Activated gamma-delta T cell treated with Interleukin-2 at 50 U/mL for 16 hours (primary cell): ENCODE measurements around the gene WWC2.

Experiments
- DNase-seq: peaks from one replicate; pipeline ENCODE4 v3.0.0-alpha.2; 2020

Gene WWC2

DNA sequence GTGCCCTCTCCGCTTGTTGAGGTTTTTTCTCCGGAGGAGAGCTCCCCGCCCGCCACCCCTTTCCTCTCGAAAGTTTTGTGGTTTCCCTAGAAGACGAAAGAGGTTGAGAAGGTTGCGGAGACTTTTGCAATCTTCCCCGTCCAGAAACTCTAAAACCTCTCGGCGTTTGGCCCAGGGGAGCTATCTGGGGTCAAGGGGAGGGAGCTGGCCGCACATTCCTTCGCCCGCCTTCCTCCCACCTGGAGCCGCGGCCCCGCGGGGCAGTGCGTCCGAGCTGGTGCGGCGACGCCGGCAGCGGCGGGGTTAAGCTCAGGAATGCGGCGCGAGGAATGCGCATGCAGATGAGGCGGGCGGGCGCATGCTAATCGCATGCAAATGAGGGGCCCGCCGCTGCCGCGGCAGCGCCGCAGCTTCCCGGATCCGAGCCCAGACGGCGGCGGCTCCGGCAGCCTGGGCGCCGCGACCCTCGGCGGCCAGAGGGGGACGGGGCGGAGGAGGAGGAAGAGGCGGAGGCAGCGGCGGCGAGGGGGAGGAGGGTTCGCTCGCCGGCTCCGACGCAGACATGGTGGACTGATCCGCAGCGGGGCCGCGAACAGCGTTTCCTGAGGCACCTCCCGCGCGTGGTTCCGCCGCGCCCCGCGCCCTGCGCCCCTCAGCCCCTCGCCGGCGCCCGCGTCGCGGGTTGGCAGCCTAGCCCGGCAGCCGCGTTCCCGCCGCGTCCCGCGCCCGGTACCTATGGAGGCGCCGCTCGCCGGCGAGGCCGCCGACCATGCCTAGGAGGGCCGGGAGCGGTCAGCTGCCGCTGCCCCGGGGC, at the start of gene WWC2:
TSS of gene WWC2 (plus strand) at position 535 of the 814 bp plus-strand sequence. CDS start at position 770, 235 bp downstream.
- DNase-seq: peak; percentile 51

DNA sequence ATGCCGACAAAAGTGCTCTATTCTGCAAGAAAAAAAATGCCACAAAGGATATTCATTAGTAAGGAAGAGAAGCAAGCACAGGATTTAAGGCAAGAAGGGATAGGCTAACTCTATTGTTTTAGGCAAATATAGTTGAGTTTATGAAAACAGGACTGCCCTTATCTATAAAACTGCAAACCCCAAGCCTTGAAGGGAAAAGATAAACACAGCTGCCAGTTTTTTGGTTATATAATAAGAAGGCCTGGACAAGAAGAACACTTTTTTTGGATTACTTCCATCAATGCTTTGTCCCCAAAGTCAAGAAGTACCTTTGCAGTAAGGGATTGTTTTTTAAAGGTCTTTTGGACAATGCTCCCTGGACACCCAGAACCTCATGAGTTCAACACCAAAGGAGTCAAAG, 45.4 kb upstream of the WWC2 start:
- DNase-seq: no peak

DNA sequence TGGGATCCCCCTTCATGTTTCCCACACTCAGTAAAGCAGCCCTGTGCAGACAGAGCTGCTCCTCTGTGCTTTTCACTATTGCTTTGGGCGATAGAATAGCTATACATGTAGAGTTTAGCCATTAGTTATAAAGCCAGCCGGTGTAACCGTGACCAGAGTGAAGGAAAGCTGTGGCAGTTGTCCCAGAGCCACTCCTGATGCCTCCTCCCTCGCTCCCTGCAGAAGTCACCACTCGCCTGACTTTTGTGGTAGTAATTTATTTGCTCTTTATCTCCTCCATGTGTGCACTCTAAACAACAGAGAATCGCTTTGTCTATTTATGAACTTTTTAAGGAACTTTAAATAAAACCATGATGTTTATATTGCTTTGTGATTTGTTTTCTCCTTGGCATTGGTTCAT, 41.8 kb upstream of the WWC2 start:
- no peak for DNase-seq

GRCh38 chr4:183059797-183060196, 39.3 kb upstream of the WWC2 start:
- no peak for DNase-seq

DNA sequence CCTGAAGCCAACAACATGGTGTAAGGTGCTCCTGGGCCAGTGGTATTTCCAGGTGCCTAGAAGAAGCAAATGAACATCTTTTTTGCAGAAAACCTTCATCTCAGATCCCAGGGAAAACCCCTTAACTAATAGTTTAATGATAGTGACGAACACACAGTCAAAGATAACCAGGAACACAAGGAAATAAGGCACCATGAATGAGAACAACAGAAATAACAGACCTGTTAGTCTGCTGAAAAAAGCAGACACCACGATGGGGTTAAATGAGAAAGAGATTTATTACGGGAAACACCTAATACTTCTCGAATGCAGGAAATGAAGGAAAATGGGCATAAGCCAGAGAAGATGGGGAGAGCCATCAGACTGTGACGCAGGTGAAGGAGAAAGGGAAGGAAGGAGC, 30.6 kb upstream of the WWC2 start:
- no peak for DNase-seq

DNA sequence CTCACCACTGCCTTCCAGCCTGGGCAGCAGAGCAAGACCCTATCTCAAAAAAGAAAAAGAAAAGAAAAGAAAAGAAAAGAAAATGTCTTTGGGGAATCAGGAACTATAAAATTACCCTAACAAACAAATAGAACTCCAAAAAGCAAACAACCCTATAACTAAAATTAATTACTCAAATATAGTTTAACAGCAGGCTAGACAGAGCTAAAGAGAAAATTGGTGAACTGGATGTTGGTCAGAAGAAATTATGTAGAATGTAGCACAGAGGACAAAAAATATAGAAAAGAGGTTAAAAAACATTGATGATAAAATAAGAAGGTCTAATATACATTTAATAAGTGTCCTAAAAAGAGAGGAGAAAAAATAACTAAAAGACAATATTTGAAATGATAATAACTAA, 27.8 kb upstream of the WWC2 start:
- no peak for DNase-seq

DNA sequence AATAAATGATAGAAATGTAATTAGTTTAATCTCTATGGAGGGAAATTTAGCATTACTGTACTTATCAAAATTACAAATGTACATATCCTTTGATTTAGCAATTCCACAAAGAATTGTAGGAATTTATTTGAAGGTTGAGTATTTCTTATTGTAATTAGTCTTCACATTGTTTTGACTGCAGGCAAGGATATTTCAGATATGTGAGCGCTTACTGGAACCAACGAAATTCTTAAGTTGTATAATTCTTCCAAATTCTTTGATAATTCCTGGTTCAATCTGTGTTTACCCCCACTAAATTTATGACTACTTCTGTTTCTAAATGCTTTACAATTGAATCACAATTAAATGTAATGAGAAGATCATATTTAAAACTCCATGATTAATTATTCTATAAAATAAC, 26.9 kb upstream of the WWC2 start:
- DNase-seq: no peak

- DNase-seq: no peak
These were observed 25.3 kb upstream of the WWC2 start for GRCh38 chr4:183073838-183074145.

DNA sequence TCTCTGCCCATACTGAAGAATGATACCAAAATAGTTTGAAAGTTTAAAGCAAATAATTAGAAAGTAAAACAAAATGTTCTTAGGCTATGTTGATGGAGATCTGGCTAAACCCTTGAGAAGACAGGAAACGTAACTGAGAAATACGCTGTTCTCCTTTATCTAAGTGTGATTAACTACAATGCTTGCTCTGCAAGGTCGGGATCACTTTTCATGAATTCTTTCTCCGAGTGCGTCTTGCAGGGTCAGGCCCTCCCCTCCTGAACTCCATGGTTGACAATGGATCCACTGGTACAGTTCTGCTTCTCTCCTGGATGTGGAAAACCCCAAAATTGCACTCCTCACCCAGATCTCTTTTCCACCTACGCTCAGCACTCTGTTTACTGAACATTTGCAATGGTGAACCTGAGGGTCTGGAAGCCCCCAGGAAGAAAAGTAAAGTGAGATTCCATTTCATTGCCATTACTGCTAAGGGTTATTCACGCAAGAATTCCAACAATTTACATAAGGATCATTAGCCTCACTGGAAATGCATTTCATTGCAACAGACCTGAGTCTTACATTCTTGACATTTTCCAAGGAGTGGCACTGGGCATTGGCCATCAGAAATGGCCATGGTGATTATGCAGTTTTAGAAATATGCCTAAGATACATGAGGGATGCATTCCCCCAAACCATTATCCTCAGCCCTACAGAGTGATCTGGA, 24.6 kb upstream of the WWC2 start:
- DNase-seq: no peak

DNA sequence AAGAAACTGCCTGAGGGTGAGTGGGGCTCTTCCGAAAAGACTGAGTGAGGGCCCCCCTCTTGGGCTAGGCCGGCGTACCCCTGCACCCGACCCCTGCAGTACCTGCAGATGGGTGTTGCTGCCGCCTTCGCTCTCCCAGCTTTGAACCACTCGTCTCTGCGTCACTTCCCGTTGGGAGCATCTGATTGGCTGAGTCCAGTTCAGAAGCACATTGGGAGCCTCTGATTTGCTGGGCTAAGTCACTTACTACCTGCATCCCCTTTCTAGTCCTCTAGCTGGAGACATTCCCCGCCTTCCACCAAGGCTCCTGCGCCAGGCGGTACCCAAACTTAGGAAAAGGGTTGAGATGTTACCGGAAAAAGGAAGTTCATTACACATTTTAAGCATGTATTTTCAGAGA, 20.4 kb upstream of the WWC2 start:
- no peak for DNase-seq

- DNase-seq: no peak
These were observed 18.5 kb upstream of the WWC2 start for GRCh38 chr4:183080372-183081115.

DNA sequence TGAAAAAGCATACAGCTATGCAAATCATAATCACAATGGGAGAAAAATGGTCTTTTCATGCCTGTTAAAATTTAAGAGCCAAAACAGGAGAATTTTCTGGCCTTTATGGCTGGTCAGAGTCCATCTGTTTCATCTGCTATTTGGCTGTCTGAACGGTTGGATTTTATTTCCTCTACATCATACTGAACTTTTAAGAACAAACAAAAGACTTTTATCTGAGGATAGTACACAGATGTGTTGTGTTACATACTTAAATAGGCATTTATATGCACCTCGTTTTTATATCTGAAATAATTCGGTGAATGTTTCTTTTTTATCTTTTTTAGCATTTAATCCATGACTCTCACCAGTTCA, 18.0 kb upstream of the WWC2 start:
- DNase-seq: no peak

DNA sequence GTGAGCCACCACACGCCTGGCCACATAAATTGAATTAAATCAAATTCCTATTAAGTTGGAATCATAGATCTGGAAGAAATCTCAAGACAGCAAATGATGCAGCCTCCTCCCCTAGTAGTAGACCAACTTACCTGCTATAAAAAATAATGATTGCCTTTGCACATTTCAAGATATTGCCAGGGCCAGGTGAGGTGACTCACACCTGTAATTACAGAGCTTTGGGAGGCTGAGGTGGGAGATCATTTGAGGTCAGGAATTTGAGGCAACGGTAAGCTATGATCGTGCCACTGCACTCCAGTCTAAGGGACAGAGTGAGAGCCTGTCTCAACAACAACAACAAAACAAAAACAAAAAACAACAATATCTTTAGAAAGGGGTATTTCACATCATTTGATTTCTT, 17.0 kb upstream of the WWC2 start:
- no peak for DNase-seq

DNA sequence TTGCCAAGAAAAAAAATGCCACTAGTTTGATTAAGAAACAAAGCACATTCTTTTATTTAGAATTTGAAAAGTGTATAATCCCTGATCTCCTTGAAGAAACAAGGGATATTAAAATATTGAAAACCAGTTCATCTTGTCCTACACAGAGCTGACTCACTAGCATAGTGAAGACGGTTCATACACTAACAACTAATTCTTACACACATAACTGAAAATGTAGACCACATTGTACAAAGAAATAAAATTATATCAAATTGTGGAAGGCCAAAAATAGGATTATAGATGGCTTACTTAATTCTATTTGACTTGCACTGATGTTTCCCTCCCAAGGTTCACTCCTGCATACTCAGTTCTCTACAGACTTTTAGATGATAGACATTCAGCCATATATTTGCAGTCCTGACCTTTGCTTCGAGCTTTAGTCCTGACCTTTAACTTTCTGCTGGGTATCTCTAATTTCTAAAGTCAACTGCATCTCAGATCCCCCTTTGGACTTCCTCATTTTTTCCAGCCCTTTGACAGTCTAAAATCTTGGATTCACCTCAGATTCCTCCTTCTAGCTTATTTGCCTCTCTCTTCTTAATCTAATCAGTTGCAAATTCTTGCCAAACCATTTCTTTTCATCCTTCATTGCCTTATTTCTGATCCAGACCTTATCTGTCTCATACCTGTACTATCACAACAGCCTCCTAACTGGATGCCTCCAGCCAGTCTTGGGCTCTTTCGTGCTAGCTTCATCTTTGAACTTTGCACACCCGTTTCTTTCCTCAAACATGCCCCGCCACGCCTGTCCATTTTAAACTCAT, 4.5 kb upstream of the WWC2 start:
- no peak for DNase-seq

DNA sequence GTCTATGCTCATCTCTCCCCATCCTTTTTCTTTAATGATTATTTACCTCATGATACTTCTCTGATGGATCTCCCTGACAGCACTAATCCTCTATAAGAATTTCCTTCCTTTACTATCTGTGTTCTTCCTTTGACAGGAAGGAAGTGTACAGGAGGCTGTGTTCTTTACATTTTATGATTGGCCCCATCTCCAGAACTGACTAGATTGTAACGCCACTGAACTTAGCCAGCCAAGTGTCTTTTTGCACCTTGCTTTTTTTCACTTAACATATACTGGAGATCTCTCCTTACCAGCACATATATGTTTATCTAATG, 3.9 kb upstream of the WWC2 start:
- DNase-seq: no peak

DNA sequence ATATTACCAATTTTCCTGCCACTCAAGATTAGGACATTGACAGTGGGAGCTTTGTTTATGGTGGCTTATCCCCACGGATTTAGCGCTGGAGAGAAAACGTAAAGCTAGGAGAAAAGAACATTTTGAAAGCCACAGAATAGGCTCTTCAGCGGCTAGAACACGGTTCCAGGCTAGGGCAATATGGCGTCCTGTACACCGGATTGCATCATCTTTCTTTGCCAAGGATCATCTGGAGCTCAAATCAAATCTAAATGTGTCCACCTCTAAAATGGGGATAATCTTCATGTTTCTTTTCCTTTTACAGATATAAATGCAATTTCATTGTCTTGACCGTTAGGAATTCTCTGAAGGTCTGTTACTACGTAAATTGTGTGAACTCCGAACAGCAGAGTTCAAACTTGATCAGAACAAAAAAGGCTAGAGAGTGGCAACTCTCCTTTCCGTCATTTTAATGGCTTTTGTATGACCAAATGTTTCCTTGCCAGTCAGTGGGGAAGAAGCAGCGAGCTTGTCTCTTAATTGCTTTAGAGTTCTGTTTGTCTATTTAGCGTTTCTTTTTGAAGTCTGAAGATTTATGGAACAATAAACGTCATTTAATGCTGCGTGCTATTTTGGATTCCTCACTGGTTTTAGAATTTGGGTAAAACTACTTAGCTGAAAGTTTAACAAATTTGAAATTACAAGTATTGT, 2.6 kb upstream of the WWC2 start:
- DNase-seq: no peak

- peak; percentile 6 for DNase-seq
These were observed 1.6 kb upstream of the WWC2 start for GRCh38 chr4:183097231-183098018.

DNA sequence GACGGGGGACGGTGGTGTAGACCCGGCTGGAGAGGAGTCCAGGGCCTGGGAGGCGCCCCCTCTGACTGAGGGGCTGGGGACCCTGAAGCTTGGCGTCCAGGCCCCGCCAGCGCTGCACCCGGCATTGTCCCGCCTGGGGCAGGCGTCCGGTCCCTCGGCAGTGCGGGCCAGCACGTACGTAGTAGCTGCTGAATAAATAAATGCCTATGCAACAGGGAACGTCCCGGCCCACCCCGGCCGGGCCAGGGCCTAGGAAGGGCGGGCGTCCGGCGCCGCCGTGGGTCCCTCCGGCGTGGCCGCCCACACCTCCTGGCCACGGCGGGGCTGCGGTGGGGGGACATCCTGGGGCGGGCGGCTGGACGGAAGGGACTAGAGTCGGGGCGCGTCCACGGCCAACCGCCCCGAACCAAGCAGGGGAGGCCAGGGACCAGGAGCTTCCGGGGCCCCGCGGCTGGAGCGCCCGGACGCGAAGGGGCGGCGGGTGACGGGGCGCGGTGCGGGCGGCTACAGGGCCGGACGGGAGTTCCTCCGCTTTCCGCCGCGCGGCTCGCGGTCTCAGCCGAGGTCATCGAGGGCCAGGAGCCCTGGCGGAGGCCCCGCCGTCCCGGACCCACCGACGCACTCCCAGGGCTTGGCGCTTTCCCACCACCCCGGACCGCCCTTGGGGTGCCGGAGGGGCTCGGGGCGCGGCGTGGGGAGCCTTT, 886 bp upstream of the WWC2 start:
- DNase-seq: peak; percentile 6

DNA sequence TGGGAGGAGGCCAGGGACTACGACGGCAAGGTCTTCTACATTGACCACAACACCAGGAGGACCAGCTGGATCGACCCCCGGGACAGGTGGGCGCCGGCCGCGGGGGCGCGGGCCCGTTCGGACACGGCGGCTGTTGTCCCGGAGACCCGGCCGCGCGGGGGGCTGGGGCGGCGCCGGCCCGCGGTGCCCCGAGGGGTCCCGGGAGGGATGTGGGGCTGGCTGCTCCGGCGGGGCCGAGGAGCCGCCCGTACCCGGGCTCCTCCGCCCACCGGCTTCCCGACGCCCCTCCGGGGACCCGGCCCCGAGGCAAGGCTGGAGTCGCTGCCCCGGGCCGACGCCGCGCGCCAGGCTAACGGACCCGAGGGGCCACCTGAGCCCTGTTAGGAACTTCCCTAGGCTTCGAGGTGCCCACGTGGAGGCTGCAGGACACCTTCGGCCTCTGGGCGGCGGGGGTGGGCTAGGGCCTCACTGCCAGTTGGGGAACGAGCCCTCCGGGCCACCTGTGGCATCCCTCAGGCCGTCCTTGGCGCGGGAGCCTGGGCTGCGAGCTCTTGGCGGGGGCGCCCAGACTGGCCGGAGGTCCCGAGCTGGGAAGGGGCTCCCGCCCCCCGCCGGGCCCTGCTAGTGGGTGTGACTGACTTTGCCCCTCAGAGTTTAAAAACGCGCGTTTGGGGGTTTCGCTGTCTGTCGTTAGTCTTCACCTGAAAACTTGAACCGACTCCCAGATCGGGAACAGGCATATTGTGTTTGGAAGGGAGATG, 660 bp downstream of the WWC2 start:
- DNase-seq: no peak

- DNase-seq: no peak
These were observed 1.2 kb downstream of the WWC2 start for GRCh38 chr4:183100298-183100599.

GRCh38 chr4:183100827-183101226, 1.8 kb downstream of the WWC2 start:
- DNase-seq: no peak
